Measurements from ENCODE around the gene EIF3F. TPM values are rescaled to one million over a fixed set of nuclear protein-coding genes. Genes with fewer than 3 reads are reported as not detected.

EIF3F gene
- total RNA-seq: 367 and 396 TPM in 2 replicates

GRCh38 chr11:7986768-7987559, at the start of gene EIF3F:
TSS of gene EIF3F (plus strand) at chr11:7987337. CDS start at chr11:7987353, 16 bp downstream.
- Mint-ChIP-seq H3K4me1 (peaks cover 40% of the 10 kb centered on the region), H3K9me3 (no peaks in the 10 kb centered on the region), H3K27me3 (no peaks in the 10 kb centered on the region), H3K36me3 (ENCODE audit: low read depth) (peaks cover 33% of the 10 kb centered on the region), H3K27ac (peak within 1 kb of the TSS; percentile 94), H3K4me3 (peak within 1 kb of the TSS; percentile 93)
- ChIA-PET CTCF (interaction anchor here (0.6 to 1.7 kb wide), 13 partner anchors 12 to 1231 kb away, joined by 3 to 6 read pairs (median 4); no protein-coding TSS in a partner anchor), POLR2A (interaction anchor here (0.6 to 1.4 kb wide), 11 partner anchors 9 to 1753 kb away, joined by 3 to 7 read pairs (median 3); partner anchors contain the start of genes FHIP1B, MRPL17, RPL27A and TRIM66)
- intact Hi-C loops (cut with micrococcal nuclease): loop anchor here (1.0 to 5.0 kb wide), 8 partner anchors 95 to 977 kb away; partner anchors contain the start of genes CYB5R2, PPFIBP2, RPL27A and TMEM9B
- peak; percentile 56 for TF ChIP-seq CTCF (IDR thresholded peaks at IDR 0.05)
- ATAC-seq (ENCODE audit: low read depth) (peak; percentile 97), DNase-seq (peak; percentile 73)

GRCh38 chr11:7941146-7941545, 46.0 kb upstream of the EIF3F start:
- Mint-ChIP-seq H3K36me3 (ENCODE audit: low read depth) (peaks cover 2% of the 10 kb centered on the region), H3K9me3 (peaks cover 25% of the 10 kb centered on the region), H3K27ac (no peak overlapping the region), H3K4me1 (no peaks in the 10 kb centered on the region), H3K27me3 (peaks cover 19% of the 10 kb centered on the region), H3K4me3 (no peak overlapping the region)
- TF ChIP-seq CTCF (IDR thresholded peaks at IDR 0.05): no peak
- ATAC-seq (ENCODE audit: low read depth) (no peak), DNase-seq (no peak)
- CTCF ChIA-PET: no interaction called here
- intact Hi-C loops (cut with micrococcal nuclease): no loop called here
- POLR2A ChIA-PET: no interaction called here

- TF ChIP-seq CTCF (IDR thresholded peaks at IDR 0.05): no peak
- ATAC-seq (ENCODE audit: low read depth): no peak
- intact Hi-C loops (cut with micrococcal nuclease): no loop called here
- Mint-ChIP-seq H3K27me3 (peaks cover 19% of the 10 kb centered on the region), H3K9me3 (peaks cover 25% of the 10 kb centered on the region), H3K4me1 (no peaks in the 10 kb centered on the region), H3K36me3 (ENCODE audit: low read depth) (peaks cover 2% of the 10 kb centered on the region), H3K27ac (no peak within 1 kb of the TSS), H3K4me3 (no peak within 1 kb of the TSS)
- POLR2A ChIA-PET: no interaction called here
- CTCF ChIA-PET: no interaction called here
- DNase-seq: no peak
These were observed 45.5 kb upstream of the EIF3F start, which contains the start of gene OR10A3 for GRCh38 chr11:7941608-7942007. TSS of gene OR10A3 (minus strand) at chr11:7941708. CDS start at chr11:7939520, 2,188 bp downstream.

- H3K4me3 Mint-ChIP-seq: no peak overlapping the region
These were observed 43.0 kb upstream of the EIF3F start for GRCh38 chr11:7944123-7944522.

More at GRCh38 chr11:7944123-7944522, 43.0 kb upstream of the EIF3F start:
- Mint-ChIP-seq H3K4me1 (no peaks in the 10 kb centered on the region), H3K9me3 (peaks cover 25% of the 10 kb centered on the region), H3K27ac (no peak overlapping the region), H3K36me3 (ENCODE audit: low read depth) (peaks cover 2% of the 10 kb centered on the region), H3K27me3 (peaks cover 19% of the 10 kb centered on the region)
- ChIA-PET POLR2A (no interaction called here), CTCF (no interaction called here)
- DNase-seq: no peak
- no peak for TF ChIP-seq CTCF (IDR thresholded peaks at IDR 0.05)
- no peak for ATAC-seq (ENCODE audit: low read depth)
- intact Hi-C loops (cut with micrococcal nuclease): no loop called here

All from activated B cell treated with CpG ODN at 0.5 μM for 24 hours (primary cell).